ENCODE data around the gene MERTK.
"Not testable (repeated sequence)": the region's sequence is repeated elsewhere in the genome, so short reads cannot be mapped to it uniquely, and the experiment has no call there.

Gene MERTK

DNA sequence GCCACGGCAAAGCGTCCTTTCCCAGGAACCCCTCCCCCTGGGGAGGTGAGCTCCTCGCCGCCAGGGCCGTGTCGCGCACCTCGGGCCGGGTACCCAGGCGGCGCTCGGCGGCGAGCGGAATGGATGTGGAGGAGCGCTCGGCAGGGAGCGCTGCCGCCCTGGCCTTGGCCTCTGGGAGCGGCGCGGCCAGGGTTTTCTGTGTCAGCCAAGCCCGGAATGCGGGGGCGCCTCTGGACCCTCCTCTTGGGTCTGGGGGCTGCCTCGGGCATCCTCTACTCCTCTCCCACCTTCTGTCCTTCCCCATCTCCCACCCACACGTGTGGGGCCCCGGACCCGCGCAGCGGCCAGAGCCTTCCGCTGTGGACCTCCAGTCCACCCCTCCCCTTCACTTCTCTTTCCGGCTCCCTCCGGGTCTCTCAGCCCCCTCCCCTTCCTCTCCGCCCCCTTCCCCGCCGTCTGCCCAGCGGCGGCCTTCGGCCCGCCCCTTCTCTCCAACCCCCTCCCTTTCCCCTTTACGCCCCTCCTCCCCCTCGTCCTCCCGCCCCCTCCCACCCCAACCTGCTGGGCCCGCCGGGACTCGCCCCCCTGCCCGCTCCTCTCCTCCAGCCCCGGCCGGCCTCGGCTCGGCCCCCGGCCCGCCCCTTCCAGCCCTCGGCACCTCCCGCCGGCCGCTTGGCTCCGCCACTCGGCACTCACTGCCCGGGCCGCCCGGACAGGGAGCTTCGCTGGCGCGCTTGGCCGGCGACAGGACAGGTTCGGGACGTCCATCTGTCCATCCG is at the start of gene MERTK:
Gene MERTK, plus strand, starts transcription at position 684 of the 779 bp plus-strand sequence. CDS start 129 bp downstream, outside the sequence.
- peak; percentile 71 to 88 for DNase-seq

DNA sequence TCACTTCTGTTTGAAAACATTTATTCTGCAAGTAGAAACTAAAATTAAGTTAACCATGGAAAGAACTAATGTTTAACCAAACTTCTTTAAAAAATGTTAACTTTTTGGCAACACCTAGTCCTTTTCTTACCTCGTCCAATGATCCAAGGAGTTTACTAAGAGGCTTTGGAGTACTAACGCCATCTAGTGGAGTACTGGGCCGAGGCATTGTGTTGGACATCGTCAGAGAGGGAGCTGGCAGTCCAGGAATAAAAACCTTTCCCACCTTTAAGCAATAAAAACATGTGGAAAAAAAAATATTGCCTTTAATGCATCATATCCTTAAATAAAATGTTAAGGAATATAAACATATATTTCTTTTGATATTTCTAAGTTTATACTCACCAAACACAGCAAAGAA is 47.8 kb upstream of the MERTK start:
- peak; percentile 26 to 37 for DNase-seq

DNA sequence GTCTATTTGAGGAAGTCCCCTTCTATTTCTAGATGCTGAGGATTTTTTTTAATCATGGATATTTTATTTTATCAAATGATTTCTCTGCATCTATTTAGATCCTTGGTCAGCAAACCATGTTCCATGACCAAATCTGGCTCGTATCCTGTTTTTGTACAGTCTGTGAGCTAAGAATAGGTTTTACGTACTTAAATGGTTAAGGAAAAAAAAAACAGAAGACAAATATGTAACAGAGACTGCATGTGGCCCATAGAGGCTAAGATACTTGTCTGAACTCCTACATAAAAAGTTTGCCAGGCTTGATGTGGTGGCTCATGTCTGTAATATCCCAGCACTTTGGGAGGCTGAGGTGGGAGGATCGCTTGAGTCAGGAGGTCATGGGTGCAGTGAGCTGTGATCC is 45.9 kb upstream of the MERTK start:
- not testable (repeated sequence) for DNase-seq

DNA sequence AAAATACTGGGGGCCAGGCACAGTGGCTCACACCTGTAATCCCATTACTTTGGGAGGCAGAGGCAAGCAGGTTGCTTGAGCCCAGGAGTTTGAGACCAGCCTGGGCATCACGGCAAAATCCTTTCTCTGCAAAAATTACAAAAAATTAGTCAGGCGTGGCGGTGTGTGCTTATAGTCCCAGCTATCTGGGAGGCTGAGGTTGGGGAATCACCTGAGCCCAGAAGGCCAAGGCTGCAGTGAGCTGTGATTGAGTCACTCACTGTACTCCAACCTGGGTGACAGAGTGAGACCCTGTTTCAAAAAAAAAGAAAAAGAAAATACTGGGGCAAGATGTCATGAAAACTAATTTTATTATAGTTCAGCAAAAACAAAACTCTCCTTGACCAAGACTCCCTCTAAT is 38.4 kb upstream of the MERTK start:
- DNase-seq, result not testable (repeated sequence)

DNA sequence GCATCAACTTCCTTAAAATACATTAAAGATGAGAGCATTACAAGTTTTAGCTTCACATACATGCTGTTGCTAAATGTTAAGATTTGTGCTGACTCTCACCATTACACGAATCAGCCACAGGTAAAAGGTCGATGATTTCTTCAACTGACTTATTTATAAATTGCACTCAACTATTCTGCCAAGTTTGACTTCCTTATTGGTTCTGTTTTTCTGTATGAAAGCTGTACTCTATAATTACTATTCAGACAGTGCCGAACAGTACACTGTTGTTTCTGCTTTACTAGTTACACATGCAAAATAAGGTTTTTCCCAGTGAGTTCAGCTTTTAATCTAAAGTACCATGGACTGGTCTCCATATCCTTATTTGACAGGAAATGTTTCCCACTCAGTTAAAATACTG is 33.3 kb upstream of the MERTK start:
- DNase-seq, result not testable (repeated sequence)

DNA sequence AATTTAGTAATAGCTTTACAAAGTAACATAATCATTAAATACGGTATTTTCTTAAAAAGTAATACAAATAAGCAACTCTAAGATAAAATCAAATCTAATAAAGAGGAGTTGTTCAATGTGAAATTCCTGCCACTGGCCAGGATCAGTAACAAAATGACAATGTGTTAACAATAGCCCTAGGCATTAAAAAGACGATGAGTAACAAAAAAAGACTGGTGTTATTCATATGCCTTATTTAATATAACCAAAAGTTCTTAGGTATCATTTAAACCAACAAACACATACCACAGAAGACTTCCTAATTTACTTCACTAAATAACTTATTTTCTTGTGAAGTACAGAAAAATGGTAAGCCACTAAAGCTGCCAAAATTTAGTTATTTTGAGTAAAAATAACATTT is 25.6 kb upstream of the MERTK start:
- not testable (repeated sequence) for DNase-seq

DNA sequence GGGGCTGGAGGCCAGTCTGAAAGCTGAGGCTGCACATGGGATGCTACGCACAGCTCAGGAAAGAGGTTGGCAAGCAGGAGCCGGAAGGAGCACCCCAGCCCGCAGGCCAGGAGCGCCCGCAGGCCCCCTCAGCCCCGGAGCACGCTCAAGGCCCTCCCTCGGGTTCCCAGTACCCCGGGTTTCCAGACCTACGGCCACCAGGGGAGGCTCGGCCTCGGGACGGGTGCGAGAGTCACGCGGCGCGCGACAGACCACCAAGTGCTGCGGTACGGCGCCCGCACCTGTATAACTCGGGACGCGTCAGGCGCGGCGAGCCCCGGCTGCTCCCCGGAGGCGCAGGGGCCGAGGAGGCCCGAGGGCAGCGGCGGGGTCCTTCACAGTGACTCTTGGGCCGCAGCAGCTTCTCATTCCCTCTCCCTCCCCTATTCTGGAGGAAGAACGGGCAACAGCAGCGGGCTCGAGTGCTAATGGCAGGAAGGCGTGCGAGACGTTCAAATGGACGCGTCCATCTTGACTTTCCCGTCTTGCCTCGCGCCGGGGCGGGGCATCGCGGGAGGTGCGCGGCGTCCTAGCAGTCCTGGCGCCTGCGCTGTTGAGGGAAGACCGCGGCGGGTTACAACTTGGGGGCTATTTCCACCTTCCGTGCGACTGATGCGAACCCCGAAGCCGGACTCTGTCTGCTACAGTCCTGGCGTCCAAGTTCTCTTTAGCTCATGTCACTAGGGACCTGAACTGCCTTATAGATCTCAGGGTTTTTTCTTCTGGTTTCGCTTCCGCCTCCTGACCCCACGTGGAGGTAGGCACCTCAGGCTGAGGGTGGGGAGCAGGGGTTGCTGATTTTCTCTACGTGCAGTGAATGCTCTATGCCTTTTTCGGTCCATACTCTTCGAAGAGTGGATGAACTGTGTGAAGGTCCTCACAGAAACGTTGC is 14.5 kb upstream of the MERTK start, which contains the start of gene ANAPC1:
Gene ANAPC1, minus strand, starts transcription at position 533 of the 931 bp plus-strand sequence. CDS start 3,368 bp downstream, outside the sequence.
- peak; percentile 76 to 90 for DNase-seq

DNA sequence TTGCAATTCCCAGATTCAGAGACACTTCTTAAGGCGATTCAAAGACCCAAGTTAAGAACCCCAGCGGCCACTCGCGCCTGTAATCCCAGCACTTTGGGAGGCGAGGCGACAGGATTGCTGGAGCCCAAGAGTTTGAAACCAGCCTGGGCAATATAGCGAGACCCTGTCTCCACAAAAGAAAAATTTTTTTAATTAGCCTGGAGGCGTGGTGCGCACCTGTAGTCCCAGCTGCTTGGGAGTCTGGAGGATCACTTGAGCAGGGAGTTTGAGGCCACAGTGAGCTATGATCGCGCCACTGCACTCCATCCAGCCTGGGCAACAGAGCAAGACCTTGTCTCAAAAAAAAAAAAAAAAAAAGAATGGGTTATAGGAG is 13.8 kb upstream of the MERTK start:
- DNase-seq, result no peak

DNA sequence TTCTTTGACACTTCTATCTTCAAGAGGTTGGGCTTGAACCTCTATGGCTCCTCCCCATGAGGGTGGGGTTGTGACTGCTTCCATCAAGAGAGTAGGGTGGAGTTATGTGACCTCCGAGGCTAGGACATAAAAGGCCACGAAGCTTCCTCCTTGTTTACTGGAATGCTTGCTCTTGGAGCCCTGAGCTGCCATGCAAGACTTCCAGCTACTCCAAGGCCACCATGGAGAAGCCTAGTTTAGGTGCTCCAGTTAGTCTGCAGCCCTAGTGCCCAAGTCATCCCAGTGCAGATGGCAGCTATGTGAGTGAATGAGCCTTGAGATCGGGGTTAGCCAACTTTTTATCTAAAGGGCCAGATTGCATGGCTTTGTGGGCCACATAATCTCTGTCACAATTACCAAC is 2.4 kb upstream of the MERTK start:
- DNase-seq, result no peak

DNA sequence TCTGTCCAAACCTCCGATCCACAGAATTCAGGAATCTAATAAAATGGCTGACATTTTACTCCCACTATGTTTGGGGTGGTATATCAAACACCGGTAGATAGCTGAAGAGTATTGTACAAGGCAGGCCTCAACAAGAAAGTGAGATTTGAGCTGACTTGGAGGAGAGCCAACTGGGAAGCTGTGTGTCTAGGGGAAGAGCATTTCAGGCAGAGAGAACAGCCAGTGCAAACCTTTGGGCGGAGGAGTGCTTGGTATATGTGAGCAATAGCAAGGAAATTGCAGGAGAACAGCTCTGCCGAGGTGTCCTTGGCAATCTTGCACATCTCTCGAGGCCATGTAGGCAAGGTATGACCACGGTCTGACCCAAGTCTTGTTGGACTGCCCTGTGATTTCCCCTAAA is 1.8 kb upstream of the MERTK start:
- DNase-seq, result no peak

DNA sequence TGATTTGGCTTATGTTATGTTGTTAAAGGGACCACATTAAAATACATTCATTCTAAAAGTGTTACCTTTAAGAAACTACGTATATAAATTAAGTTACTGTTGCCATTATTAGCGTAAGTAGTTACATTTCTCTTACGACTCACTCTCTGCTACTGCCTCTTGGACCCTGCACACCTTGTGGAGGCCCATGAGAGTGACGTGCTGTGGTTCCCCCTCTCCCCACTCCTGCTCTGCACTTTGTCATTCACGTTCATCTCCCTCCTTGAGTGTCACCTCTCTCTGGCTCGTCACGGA is 830 bp upstream of the MERTK start:
- DNase-seq, result no peak

DNA sequence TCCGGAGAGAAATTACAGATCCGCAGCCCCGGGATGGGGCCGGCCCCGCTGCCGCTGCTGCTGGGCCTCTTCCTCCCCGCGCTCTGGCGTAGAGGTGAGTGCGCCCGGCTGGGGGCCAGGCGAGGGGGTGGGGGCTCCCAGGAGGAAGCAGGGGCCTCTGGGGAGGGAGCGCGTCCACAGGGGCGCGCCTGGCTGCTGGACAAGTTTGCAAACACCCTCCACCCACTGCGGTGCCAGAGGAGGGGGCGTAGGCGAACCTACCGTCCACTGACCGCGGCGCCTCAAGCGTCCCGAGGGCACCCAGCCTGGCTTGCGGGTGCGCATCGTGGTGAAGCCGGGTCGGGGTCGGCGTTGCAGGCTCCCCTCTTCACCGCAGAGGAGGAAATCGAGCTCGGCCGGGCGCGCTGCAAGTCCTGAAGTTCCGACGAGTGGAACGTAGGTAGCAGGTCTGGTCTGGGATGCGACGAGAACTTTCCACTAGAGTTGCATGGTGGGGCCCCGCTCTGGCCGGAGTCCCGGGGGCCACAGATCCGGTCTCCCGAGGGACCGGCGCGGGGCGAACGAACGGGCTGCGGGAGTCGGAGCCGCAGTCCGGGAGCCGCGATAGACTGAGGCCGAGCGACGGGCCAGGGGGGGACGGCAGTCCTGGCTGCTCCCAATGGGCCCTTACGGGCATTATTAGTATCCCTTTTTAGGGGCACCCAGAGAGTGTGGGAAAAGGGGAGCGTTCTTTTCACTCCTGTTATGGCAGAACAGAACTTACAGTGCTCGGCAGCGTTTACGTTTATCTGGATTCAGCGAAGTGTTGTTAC is 502 bp downstream of the MERTK start:
- no peak for DNase-seq

DNA sequence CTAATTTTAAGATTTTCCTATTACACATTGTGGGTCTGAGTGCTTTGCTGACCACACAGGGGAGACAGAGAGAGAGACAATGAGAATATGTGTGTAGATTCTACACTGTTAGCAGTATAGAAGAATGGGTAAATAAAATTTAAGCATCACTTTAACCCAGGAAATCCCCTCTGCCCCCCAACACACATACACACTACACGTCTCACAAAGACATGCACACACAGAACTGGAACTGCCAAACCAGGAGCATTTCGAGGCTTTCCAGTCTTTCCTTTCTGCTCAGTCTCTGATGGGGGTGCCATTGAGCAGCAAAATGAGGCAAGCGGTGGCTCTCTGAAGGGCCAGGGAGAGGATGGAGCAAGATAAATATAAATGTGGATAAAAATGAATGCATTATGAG is 2.5 kb downstream of the MERTK start:
- DNase-seq, result peak in 1 of 2 experiments; percentile 54

DNA sequence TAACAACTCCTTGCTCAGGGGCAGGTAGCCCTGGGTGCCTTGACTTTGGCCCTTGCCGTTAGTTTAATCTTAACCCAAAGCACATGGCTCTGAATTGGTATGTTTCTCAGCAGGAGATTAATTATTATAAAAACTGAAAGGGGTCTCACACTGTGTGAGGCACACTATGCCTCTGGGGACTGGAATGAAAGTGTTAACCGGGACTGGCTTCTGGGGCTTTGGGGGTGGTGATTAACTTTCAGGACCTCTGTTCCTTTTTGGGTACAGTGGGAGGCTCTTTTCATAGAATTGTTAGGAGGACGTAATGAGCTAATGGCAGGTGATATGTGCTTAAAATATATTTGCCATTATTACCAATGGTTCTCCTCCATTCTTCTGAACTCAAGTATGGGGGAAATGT is 5.1 kb downstream of the MERTK start:
- no peak for DNase-seq

DNA sequence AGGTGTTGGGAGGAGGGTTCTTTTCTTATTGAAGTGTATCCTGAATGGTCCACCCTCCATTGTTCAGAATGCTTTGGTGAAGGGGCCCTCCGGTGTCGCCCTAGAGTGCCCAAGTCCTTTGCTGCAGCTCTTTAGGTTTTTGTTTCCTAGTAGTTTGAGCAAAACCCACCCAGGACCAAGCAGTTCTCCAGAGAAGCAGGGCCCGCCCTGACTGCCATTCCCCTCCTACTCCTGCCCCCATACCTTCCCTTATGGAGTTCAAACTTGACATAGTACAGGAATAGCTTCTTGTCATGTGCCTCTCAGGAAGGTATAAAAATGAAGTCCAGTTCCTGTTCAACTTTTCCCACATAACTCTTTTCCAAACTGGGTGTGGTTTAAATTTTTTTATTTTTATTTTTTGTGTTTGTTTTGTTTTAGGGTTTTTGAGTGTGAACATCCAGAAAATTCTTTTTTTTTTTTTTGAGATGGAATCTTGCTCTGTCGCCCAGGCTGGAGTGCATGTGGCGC is 5.6 kb downstream of the MERTK start:
- DNase-seq, result no peak

DNA sequence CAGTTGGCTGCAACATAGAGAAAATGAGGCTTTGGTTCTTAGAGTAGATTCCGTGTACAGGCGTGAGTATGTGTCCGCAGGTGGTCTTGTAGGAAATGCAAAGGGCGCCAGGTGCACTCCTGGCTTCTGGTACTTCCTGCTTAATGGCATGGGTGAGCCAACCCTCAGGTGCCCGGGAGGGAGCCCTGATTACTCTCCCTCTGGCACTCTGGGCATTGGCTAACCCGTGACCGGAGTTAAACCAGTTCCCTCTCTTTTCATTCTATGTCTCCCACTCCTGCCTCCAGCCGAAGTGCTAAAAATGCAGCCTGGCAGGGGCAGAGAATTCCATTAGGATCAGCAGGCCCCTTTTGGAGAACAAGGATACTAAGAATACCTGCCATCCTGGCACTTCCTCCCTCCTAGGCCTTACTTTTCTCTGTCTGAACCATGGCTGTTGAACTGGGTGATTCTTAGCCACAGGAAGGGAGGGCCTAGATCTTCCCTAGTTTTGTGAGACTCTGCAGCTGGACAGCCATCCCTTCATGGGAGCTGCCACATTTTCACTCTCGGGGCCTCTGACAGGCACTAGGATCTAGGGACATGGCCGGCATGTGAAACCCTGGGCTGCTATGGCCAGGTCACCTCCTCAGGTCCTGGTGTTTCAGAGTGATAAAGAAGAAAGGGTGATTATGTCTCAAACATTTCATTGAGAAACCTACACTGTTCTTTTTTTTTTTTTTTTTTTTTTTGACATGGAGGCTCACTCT is 6.5 kb downstream of the MERTK start:
- no peak for DNase-seq

DNA sequence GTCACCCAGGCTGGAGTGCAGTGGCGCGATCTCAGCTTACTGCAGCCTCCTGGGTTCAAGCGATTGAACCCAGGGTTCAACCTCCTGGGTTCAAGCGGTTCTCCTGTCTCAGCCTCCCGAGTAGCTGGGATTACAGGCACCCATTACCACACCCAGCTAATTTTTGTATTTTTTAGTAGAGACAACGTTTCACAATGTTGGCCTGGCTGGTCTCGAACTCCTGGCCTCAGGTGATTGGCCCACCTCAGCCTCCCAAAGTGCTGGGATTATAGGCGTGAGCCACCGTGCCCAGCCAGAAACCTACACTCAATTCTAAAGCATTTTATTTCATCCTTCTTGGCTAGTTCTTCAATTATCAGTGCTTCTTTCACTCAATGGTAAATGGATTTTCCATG is 7.1 kb downstream of the MERTK start:
- not testable (repeated sequence) for DNase-seq

DNA sequence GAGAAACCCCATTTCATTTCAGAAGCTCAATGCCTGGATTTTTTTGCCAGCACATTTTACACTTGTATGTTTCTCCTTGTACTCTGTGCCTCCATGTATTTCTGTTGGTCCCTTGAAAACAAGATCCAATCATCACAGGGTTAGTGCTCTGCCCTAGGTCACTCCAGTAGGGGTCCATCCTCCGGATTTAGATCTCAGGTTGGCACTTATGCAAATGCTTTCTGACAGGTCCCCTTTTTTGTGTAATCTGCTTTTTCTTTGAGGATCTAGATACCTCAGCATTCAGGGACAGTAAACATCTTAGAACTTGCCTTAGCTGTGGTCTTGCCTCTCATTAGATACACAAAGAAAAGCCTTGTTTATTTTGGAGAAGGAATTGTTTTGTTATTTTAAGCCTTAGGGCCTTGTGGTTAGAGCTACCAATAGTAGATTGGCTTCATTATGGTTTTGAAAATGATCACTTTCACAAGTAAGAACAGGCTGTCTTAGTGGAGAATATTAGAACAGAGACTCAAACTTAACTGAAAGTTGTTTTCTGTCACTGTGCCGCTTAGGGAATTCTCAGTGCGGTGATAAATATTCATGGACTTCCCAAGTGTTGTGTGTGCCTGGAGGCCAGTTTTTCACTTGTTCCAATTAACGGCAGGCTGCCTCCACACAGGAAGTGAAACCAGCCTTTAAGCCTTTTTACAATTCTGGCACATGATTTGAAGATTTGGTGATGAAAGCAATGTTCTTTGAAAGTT is 7.8 kb downstream of the MERTK start:
- no peak for DNase-seq

DNA sequence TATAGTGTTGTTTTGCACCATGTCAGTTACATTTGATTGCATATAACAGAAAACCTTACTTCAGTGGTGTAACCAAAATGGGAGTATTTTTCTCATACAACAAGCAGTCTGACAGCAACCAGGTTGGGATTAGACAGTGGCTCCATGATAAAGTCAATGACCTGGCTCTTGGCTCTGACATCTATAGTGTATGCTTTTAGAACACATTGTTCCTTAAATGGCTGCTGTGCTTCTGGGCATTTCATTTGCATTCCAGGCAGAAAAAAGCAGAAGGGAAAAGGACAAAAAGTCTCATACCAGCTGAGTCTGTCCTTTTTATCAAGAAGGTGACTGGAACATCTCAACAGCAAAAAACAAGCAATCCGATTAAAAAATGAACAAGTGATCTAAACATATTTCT is 10.2 kb downstream of the MERTK start:
- no peak for DNase-seq

DNA sequence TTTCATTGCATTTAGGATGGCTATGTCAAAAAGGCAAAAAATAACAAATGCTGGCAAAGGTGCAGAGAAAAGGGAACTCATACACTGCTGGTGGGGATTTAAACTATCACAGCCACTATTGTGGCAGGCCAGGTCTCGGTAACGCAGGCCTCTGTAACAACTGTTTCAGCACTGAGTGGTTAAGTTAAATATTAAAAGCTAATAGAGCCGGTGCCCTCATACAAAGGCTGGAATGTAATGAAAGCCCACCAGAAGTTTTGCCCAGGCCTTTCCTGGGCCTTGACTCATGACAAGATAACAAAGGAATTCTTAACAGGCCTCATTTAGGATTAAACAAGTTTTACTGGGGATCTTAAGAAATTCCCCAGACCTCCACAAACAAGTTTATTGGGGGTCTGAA is 10.7 kb downstream of the MERTK start:
- DNase-seq, result no peak

DNA sequence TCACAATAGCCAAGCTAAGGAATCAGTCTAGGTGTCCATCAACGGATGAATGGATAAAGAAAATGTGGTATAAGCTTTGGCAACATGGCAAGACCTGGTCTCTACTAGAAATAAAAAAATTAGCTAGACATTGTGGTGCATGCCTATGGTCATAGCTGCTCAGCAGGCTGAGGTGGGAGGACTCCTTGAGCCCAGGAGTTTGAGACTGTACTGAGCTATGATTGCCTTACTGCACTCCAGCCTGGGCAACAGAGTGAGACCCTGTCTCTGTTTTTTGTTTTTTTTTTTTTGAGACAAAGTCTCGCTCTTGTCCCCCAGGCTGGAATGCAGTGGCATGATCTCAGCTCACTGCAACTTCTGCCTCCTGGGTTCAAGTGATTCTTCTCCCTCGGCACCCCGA is 11.6 kb downstream of the MERTK start:
- not testable (repeated sequence) for DNase-seq

Data from SW 1271 (cell line).